HepG2 (cell line): ENCODE results near the gene SPACDR. TPM values are rescaled to one million over a fixed set of nuclear protein-coding genes. Genes with fewer than 3 reads are reported as not detected.
A peak's percentile ranks its signal among the peaks of the same experiment; 100 is the strongest.

Experiments
- BRF2 ChIP-seq: sonication (generic); formaldehyde crosslinking; IDR thresholded peaks from 2 replicates; pipeline ENCODE4 v1.8.1; 2022; ENCODE audit warnings: mild to moderate bottlenecking, missing genetic modification reagents
- HMG20A ChIP-seq: IDR thresholded peaks from 2 replicates; pipeline ENCODE4 v1.6.1; 2016; ENCODE audit warnings: borderline replicate concordance
- HNRNPL ChIP-seq: fragments of 200-400 bp; formaldehyde crosslinking; IDR thresholded peaks from 2 replicates; pipeline ENCODE4 v1.6.1; 2017; ENCODE audit warnings: mild to moderate bottlenecking, low read depth, low read length
- NR1H2 ChIP-seq: sonication (generic); formaldehyde crosslinking; IDR thresholded peaks from 2 replicates; pipeline ENCODE4 v1.8.1; 2022; ENCODE audit warnings: low read depth, missing genetic modification reagents, borderline replicate concordance
- SIN3B ChIP-seq: fragments of 150-350 bp; IDR thresholded peaks from 2 replicates; pipeline ENCODE4 v1.6.1; 2014; ENCODE audit warnings: low read length
- TAF15 ChIP-seq: fragments of 200-400 bp; formaldehyde crosslinking; IDR thresholded peaks from one replicate; pipeline ENCODE4 v1.6.1; 2018; ENCODE audit warnings: mild to moderate bottlenecking, low read depth, low read length; ENCODE audit not compliant: poor library complexity, severe bottlenecking
- THYN1 ChIP-seq: sonication (generic); formaldehyde crosslinking; IDR thresholded peaks from 2 replicates; pipeline ENCODE4 v1.8.1; 2023; ENCODE audit warnings: low read depth, mild to moderate bottlenecking, moderate library complexity, missing genetic modification reagents, borderline replicate concordance
- ZBTB26 ChIP-seq: IDR thresholded peaks from 2 replicates; pipeline ENCODE4 v1.6.1; 2016; ENCODE audit warnings: missing compliant biosample characterization, missing genetic modification reagents, borderline replicate concordance
- ZNF318 ChIP-seq: sonication (generic); formaldehyde crosslinking; IDR thresholded peaks from 2 replicates; pipeline ENCODE4 v1.4.0; 2020; ENCODE audit warnings: mild to moderate bottlenecking, missing genetic modification reagents
- ZNF510 ChIP-seq: sonication (generic); formaldehyde crosslinking; IDR thresholded peaks from 2 replicates; pipeline ENCODE4 v1.4.0; 2020; ENCODE audit warnings: low read depth, mild to moderate bottlenecking, missing genetic modification reagents
- ZNF563 ChIP-seq: sonication (generic); formaldehyde crosslinking; IDR thresholded peaks from 2 replicates; pipeline ENCODE4 v1.8.0; 2022; ENCODE audit warnings: mild to moderate bottlenecking, moderate library complexity, missing genetic modification reagents
- ZNF644 ChIP-seq: IDR thresholded peaks from 2 replicates; pipeline ENCODE4 v1.6.1; 2016; ENCODE audit warnings: low read depth
- ZNF660 ChIP-seq: sonication (generic); formaldehyde crosslinking; IDR thresholded peaks from 2 replicates; pipeline ENCODE4 v1.5.1; 2020; ENCODE audit warnings: mild to moderate bottlenecking, low read depth, missing genetic modification reagents, borderline replicate concordance
- ZNF674 ChIP-seq: sonication (generic); formaldehyde crosslinking; IDR thresholded peaks from 2 replicates; pipeline ENCODE4 v1.5.0; 2020; ENCODE audit warnings: low read depth, mild to moderate bottlenecking, missing genetic modification reagents
- ZNF691 ChIP-seq: sonication (generic); formaldehyde crosslinking; IDR thresholded peaks from 2 replicates; pipeline ENCODE4 v1.4.0; 2020; ENCODE audit warnings: missing genetic modification reagents, low read depth, mild to moderate bottlenecking, borderline replicate concordance
- ZNF878 ChIP-seq: sonication (generic); formaldehyde crosslinking; IDR thresholded peaks from 2 replicates; pipeline ENCODE4 v1.8.1; 2023; ENCODE audit warnings: mild to moderate bottlenecking, missing genetic modification reagents, moderate library complexity
- polyA plus RNA-seq, 8 experiments: library from polyadenylated mRNA; depleted of rRNA in 3 of 8; stranded (reverse) in 7 of 8; unstranded in 1 of 8; fragments of >200 nt; fragmentation: Illumina TruSeq in 4 of 8; extraction: Trizol in 4 of 8; gene quantifications; 2 replicates each; pipeline versions ENCODE4 v1.2.1 to v1.2.3, GENCODE V29; 2011 to 2016; ENCODE audit warnings: low read depth in 4 of 8, missing spikeins in 1 of 8, mixed read lengths in 1 of 8; ENCODE audit not compliant: insufficient read depth in 1 of 8
- total RNA-seq, 5 experiments: library from RNA; depleted of rRNA; stranded (reverse); fragments of >200 nt; fragmentation: Illumina TruSeq; extraction: Trizol; gene quantifications; 2 replicates each; pipeline ENCODE4 v1.2.3, GENCODE V29; 2016; ENCODE audit warnings: low read depth in 1 of 5

SPACDR gene
- total and polyA plus RNA-seq, 2 of the 13 experiments (the other 11 are each of a cell fraction or from before 2014, with no cell fraction given) = 0.41 TPM; not detected in 1

GRCh38 chr7:100444311-100445278, 19.5 kb downstream of the SPACDR start (continued):
- TF ChIP-seq ZNF660 (CRISPR knock-in tag) (no peak), SIN3B (no peak), ZNF691 (CRISPR knock-in tag) (peak; percentile 34; the same call in 1 of the 2 replicates), HNRNPL (no peak), HMG20A (CRISPR knock-in tag) (peak; percentile 50; the same call in 1 of the 2 replicates), ZNF674 (CRISPR knock-in tag) (no peak), ZNF563 (peak; percentile 55; the same call in 1 of the 2 replicates), BRF2 (CRISPR knock-in tag) (0 out of 2 replicates have a peak, but pooled peaks have one; percentile 38), THYN1 (CRISPR knock-in tag) (0 out of 2 replicates have a peak, but pooled peaks have one; percentile 76), ZNF318 (0 out of 2 replicates have a peak, but pooled peaks have one; percentile 30), TAF15 (no peak), NR1H2 (CRISPR knock-in tag) (no peak; the same call in 1 of the 2 replicates), ZNF644 (CRISPR knock-in tag) (peak; percentile 27; the same call in 1 of the 2 replicates), ZNF510 (CRISPR knock-in tag) (no peak), ZBTB26 (peak; percentile 54; the same call in 1 of the 2 replicates), ZNF878 (peak; percentile 73)
